ENCODE data around the gene FZD10.

Gene FZD10

DNA sequence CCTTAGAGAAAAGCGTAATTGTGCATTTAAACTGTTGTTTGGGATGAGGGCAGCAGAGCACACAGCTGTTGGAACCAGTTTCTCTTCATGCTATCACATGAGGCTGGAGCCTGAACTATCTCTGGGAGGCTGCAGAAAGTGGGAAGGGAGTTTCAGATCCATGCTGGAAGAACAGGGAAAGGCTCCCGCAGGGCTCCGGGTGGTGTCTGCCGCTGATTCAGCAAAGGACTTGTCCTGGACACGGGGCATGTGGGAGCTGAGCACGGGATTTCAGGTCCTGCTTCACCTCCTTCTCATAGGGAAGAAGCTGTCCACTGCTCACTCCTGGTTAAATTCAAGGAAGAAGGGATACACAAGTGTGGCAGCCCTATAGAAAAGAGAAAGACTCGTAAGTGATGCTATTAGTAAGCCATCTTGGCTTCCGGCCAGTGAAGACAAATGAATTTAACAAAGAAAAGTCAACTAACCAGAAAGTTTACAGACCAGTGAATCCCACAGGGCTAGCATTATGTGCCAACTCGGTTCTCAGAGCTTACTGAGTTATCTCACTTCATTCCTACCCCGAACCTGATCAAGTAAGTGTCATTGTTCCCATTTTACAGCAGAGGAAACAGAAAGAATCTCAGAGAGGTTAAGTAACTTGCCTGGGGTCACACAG lies 6.7 kb upstream of the FZD10 start:
- no peak for DNase-seq

DNA sequence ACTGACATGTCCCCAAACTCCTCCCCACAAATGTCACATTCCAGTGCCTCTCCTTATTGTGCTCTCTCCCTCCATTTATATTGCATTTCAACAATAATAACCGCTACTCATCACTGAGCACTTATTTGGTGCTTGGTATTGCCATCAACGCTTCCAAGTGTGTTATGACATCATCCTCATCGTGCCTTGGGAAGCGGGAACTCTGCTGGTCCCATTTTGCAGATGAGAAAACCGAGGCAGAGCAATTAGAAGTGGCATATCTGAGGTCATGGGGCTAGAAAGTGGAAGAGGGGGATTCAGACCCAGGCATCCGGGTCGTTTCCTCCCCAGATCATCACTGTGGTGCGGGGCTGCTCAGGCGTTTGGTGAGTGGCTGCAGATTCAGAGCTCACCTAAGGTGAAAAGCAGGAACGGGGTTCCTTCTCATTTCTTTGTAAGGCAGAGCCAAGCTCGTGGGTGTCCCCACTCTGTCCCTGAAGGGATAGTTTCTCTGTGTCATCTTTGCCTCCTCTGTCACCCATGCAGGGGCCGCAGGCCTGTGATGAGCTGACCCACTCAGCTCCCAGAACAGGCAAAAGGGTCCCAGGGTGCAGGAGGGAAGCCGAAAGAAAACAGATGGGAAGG lies 5.5 kb upstream of the FZD10 start:
- DNase-seq = no peak

DNA sequence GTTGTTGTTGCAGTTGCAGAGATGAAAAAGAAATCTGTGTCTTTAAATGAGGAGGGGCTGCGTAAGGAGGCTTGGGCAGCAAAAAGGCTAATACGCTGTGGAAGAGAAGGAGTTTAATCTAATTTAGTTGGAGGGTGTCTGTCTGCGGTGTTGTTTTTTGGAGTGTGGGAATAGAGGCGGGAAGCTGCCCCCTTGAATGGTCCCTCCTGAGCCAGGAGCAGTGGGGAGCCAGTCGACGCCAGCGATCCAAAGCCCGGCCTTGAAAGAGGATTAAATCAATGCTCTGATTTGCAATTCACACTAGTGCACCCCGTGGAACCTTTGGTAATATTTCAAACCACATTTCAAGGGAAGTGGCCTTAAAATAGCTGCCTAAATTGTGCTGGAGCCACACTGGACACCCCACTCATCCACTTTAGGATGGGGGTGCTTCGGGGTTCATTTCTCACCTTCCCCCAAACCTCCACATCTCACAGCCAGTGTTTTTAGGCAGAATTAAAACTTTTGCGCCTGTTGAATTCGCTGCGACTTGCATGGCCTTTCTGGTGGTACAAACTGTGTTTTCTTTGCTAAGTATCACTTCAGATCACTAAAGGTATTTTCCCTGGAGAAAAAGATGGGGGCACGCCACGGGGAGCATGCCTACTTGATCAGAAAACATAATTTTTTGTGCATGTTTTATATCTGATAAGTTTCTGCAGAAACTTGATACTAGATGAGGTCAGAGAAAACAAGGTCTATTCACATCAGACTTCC lies 4.1 kb upstream of the FZD10 start:
- no peak for DNase-seq

DNA sequence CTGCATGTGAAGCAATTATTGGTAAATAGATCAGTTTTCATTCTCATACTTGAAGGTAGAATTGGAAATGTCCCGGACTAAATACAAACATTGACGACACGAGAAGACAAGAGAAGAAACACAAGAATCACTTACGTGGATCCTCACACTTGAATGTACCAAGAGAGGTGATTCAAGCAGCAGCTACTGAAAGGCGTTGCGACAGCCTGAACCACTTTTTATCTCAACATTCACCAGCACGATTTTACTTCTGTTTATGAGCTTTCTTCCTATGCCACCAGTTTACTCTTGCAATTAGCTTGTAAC lies 3.6 kb upstream of the FZD10 start:
- DNase-seq = no peak

DNA sequence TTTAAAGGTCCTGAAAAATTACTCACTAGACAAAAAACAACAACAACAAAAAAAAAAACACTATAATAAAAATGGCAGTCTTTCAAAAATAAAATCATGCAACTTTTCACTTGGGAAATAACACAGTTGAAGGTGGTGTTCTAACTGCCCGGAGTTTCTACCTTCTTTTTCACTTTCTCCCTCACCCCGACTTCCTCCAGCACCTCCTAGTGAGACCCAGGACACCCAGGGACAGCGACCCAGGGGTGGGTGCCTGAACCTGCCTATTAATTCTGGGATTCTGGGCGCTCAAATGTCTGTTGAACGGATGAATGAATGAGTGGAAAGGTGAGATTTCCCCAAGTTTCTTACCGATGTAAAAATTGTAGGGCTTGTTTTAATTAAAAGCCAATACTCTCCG lies 2.0 kb upstream of the FZD10 start:
- no peak for DNase-seq

DNA sequence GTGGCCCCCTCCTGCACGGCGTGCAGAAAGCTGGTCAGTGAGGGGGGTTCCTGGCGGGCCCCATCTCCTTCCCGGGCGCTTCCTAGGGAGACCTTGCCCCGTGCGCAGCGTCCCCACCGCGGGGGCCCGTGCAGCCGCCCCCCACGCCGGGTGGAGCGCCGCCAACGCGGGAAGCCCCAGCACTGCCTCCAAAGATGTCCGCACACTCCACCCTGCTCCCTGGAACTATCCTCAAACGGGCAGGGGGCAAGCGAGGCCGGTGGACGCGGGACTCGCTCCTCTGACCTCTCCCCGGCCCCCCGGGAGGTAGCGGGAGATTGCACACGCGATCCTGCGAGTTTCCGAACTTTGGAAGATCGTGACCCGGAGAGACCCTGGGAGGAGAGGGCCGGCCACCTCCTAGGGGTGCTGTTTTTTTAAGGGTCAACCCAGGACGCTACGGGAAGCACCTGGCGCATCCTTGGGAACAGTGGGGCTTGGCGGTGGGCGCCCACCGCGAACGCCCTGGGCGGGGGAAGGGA lies 1.5 kb upstream of the FZD10 start:
- no peak for DNase-seq

DNA sequence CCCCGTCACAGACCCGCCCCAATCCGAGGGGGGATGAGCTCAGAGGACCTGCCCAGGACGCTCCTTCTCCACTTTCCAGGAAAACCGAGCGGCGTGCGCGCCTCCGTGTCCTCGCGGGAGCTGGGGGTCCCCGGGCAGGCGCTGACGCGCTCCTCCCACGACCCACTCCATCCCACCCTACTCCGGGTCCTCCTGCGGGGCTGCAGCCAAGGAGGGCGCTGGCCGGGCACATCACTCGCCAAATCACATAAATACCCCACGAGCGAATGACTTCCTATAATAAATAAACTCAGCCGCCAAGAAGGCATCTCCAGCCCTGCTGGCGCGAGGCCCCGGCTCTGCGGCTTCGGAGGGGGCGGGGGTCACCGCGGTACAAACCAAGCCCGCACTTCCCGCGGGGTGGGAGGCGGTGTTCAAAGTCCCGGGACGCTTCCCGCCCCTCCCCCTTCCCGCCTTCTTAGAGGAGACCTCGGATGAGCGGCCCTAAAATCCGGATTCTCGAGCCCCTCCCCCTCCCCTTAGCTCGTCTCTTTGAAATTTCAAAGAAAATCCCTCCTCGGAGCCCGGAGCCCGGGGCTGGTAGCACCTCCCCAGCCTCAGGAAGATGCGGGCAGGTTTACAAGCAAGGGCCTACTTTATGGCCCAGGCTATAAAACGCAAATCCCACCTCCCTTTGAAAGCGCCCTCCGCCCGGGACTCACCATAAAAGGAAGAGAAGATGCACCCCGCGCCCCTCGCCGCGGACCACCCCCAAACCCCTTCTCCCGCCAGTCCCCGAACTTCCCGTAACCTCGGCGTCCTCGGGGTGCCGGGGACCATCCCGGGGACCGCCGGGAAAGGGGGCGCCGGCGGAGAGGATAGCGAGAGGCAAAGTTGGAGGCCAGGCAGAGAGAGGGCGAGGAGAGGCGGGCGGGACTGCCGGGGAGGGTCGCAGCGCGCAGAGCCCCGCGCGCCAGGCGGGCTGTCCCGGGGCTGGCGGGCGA lies 712 bp upstream of the FZD10 start:
- DNase-seq = no peak

DNA sequence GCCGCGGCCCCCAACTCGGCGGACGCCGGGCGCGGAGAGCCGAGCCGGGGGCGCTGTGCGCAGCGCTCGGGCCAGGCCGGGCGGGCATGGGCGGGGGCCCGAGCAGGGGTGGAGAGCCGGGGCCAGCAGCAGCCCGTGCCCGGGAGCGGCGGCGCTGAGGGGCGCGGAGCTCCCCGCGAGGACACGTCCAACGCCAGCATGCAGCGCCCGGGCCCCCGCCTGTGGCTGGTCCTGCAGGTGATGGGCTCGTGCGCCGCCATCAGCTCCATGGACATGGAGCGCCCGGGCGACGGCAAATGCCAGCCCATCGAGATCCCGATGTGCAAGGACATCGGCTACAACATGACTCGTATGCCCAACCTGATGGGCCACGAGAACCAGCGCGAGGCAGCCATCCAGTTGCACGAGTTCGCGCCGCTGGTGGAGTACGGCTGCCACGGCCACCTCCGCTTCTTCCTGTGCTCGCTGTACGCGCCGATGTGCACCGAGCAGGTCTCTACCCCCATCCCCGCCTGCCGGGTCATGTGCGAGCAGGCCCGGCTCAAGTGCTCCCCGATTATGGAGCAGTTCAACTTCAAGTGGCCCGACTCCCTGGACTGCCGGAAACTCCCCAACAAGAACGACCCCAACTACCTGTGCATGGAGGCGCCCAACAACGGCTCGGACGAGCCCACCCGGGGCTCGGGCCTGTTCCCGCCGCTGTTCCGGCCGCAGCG lies 639 bp downstream of the FZD10 start:
- DNase-seq = peak; percentile 53

DNA sequence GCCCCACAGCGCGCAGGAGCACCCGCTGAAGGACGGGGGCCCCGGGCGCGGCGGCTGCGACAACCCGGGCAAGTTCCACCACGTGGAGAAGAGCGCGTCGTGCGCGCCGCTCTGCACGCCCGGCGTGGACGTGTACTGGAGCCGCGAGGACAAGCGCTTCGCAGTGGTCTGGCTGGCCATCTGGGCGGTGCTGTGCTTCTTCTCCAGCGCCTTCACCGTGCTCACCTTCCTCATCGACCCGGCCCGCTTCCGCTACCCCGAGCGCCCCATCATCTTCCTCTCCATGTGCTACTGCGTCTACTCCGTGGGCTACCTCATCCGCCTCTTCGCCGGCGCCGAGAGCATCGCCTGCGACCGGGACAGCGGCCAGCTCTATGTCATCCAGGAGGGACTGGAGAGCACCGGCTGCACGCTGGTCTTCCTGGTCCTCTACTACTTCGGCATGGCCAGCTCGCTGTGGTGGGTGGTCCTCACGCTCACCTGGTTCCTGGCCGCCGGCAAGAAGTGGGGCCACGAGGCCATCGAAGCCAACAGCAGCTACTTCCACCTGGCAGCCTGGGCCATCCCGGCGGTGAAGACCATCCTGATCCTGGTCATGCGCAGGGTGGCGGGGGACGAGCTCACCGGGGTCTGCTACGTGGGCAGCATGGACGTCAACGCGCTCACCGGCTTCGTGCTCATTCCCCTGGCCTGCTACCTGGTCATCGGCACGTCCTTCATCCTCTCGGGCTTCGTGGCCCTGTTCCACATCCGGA lies 1.4 kb downstream of the FZD10 start:
- no peak for DNase-seq

DNA sequence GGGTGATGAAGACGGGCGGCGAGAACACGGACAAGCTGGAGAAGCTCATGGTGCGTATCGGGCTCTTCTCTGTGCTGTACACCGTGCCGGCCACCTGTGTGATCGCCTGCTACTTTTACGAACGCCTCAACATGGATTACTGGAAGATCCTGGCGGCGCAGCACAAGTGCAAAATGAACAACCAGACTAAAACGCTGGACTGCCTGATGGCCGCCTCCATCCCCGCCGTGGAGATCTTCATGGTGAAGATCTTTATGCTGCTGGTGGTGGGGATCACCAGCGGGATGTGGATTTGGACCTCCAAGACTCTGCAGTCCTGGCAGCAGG lies 1.9 kb downstream of the FZD10 start:
- no peak for DNase-seq

DNA sequence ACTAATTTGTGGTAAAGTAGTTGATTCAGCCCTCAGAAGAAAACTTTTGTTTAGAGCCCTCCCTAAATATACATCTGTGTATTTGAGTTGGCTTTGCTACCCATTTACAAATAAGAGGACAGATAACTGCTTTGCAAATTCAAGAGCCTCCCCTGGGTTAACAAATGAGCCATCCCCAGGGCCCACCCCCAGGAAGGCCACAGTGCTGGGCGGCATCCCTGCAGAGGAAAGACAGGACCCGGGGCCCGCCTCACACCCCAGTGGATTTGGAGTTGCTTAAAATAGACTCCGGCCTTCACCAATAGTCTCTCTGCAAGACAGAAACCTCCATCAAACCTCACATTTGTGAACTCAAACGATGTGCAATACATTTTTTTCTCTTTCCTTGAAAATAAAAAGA lies 2.7 kb downstream of the FZD10 start:
- DNase-seq = no peak

DNA sequence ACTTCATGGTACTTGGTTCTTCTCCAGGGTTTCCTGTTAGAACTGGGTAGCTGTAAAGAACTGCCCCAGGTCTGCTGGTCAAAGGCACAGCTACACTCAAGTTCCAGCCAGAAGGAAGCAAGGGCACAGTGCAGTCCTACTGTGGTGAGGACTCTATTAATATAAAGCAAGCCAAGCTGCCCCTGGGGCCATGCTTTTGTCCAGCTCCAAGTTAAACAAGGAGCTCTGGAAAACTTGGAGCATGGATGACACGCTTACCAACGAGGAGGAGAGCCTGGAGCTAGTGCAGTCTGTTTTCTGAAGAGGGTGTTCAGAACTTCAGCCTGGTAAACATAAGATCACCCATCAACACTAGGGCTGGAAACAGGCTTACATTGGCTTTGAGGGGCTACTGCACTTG lies 4.0 kb downstream of the FZD10 start:
- DNase-seq = no peak

DNA sequence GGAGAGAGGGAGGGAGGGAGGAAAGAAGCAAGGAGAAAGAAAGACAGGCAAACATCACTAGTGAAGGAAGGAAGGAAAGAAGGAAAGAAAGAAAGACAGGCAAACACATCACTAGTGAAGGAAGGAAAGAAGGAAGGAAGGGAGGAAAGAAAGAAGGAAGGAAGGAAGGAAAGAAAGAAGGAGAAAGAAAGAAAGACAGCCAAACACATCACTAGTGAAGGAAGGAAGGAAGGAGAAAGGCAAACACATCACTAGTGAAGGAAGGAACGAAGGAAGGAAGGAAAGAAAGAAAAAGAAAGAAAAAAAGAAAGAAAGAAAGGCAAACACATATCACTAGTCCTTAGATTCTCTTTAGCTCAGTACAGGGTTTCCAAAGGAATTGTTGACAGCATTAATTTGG lies 5.3 kb downstream of the FZD10 start:
- DNase-seq = no peak

DNA sequence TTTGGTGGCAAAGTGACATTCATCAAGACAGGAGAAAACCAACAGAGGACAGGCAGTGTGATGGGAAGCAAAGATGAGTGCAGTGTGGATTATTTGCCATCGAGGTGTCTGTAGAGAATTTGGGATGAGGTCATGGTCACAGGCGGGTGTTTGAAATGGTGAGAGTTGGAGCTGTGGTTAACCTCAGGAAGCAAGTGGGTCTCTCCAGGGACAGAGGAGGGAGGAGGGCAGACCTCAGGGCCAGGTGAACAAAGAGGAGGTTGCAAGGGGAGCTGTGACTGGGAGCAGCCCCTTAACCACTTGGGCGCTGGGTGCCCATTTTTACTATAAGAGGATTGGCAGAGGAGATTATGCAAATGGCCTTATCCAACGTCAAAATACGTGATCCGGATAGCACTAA lies 7.0 kb downstream of the FZD10 start:
- DNase-seq = no peak

DNA sequence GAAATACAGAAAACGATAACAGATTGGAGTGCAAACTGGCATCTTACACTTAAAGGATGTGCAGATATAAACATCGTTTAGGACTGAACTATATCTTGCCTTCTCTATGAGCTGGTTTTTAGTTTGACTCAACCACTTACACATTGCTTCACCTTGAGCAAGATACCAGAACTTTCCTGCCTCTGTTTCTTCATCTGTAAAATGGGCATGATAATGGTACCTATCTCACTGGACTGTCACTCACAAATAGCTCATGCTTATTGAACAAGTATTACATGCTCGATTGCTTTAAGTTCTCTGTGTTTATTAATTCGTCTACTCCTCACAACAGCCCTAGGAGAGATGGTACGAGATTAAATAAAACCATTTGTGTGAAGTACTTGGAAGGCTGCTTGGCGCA lies 7.7 kb downstream of the FZD10 start:
- no peak for DNase-seq

DNA sequence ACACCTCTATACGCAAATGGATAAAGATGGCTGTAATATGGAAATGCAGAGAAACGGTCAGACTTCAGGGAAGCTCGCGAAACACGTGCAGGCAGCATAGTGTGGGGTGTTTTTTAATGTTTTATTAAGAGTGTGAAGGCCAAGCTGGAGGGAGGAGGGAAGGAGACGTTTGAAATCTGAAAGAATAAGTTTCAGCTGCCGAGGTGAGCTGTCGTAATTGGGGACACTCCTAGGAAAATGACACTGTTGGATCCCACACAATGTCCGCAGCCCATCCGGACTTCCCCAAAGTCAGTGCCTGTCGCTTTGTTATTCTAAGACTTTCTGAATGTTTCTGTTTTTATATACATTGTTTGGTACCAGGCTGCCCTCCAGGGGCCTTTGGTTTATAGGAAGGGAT lies 8.3 kb downstream of the FZD10 start:
- DNase-seq = no peak

DNA sequence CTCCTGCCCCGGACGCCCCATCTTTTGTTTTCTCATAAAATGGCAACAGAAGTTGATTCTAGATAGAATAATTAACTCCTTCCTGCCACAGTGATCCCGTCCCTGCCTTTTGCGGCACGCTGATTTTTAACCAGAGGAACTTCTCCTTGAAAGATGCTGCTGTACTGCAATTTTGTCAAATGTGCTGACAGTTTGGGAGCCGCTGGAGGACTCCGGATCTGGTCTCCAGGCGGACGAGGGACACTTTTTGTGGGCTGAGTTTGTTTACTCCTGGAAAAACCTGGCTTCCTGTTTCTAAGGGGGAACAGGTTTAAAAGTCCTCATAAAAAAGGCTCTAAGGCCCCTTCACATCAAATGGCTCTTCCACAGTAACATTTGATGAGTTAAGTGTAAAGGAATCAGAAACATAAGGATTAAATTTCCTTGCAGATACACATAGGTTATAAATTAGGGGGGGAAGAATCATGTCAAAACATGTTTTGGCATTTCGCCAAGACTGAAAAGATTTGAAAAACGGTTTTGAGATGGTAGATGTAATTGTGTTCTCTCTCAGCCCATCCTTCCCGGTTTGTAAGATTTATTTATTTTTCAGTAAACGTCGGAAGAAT lies 15.5 kb downstream of the FZD10 start:
- DNase-seq = no peak

DNA sequence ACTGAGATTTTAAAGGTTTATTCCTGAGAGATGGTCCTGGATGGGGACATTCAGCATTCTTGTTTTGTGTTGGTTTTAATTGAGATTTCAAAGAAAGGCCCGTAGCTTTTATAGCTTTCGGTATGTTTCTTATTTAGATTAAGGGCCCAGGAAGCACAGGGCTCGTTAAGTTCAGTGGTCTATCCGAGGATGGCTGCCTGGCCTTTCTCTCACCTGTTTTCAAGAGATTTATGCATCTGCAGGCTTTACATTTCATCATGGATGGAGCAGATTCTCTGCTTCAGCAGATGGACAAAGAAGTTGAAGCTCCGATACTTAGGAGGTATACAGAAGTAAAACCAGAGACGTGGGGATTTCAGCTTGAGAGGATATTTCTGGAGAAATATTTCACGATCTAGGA lies 16.0 kb downstream of the FZD10 start:
- DNase-seq = no peak

DNA sequence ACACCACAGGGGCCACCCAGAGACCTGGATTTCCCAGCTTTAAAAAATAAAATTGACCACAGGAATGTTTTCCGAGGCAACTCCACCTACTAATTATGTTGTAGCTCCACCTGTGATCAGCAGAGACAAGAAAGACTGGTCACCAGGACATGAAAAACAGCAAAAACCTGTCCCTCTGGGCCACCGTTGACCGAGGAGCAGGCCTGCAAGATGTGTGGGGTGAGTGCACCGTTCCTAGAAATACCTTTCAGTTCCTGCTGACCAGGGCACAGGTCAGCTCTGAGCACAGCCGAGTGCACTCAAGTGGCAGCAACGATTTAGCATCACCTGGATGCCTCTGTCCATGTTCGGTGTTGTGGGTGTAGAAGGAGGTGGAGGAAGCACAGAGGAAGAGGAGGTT lies 16.9 kb downstream of the FZD10 start:
- no peak for DNase-seq

DNA sequence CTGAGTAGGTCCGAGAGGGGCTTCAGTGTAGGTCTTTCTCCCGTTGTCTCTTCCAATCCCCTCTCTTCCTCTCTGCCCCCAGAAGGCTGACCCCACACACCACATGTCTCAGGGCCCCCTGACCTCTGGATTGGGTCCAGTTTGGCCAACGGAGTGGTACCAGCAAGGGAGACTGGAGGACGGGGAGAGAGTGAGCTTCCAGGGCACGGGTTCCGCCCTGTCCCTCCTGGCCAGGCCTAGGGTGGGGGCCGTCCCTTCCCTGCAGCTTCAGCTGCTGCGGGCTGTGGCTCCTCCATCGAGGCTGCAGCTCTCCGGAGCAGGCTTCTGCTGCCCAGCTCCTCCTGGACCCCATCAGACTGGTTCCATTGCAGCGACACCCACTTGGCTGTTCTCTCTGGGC lies 17.4 kb downstream of the FZD10 start:
- DNase-seq = no peak

DNA sequence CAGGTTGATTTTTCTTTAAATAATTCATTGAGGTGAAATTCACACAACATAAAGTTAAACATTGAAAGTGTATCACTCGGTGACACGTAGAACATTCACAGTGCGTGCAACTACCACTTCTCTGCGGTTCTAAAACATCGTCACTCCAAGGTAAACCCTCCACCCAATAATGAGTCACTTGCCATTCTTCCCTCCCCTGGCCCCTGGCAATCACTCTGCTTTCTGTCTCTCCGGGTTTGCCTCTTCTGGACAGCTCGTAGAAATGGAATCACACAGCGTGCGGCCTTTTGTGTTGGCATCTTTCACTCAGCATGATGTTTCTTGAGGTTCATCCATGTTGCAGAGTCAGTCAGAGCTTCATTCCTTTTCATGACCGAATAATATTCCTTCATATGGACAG lies 18.9 kb downstream of the FZD10 start:
- no peak for DNase-seq
